Heart right ventricle (tissue), 16 donors: Measurements from ENCODE around the gene FAM149A. TPM values are rescaled to one million over a fixed set of nuclear protein-coding genes. Genes with fewer than 3 reads are reported as not detected.

Experiments
- ATAC-seq, 8 donors: fragments of 200-7000 bp; cut with Tn5 transposase; one replicate each; pipeline ENCODE4 v1.9.1; 2020; ENCODE audit warnings: mild to moderate bottlenecking in 8 of 8, moderate library complexity in 8 of 8, moderate number of reproducible peaks in 1 of 8
- DNase-seq, 2 donors: peaks; one replicate each; pipeline ENCODE4 v3.0.0-alpha.2; 2020
- H3K27ac ChIP-seq, 10 donors: fragments of 200-600 bp; sonication (generic) in 2 of 10; one replicate each; pipeline versions ENCODE4 v1.5.0 to v1.8.0; 2020 to 2022; ENCODE audit warnings: mild to moderate bottlenecking in 3 of 10
- H3K27me3 ChIP-seq, 7 donors: fragments of 200-600 bp; one replicate each; pipeline ENCODE4 v1.8.0; 2021 to 2022; ENCODE audit warnings: mild to moderate bottlenecking in 2 of 7
- H3K36me3 ChIP-seq, 9 donors: fragments of 200-600 bp; sonication (generic) in 1 of 9; one replicate each; pipeline versions ENCODE4 v1.5.0 to v1.8.0; 2020 to 2022; ENCODE audit warnings: mild to moderate bottlenecking in 2 of 9
- H3K4me1 ChIP-seq, 9 donors: fragments of 200-600 bp; sonication (generic) in 1 of 9; one replicate each; pipeline versions ENCODE4 v1.5.0 to v1.8.0; 2020 to 2022; ENCODE audit warnings: mild to moderate bottlenecking in 4 of 9
- H3K4me3 ChIP-seq, 10 donors: fragments of 200-600 bp; sonication (generic) in 2 of 10; one replicate each; pipeline versions ENCODE4 v1.5.0 to v1.8.0; 2020 to 2022; ENCODE audit warnings: mild to moderate bottlenecking in 7 of 10, moderate library complexity in 2 of 10
- H3K9me3 ChIP-seq, 11 donors: fragments of 200-600 bp in 10 of 11; sonication (generic) in 2 of 11; one replicate each; pipeline versions ENCODE4 v1.5.0 to v1.8.0; 2013 to 2022; ENCODE audit warnings: mild to moderate bottlenecking in 2 of 11, control low read depth in 1 of 11, moderate library complexity in 1 of 11
- WGBS, 2 donors: extraction: QIAGEN DNeasy Blood & Tissue Kit; methylation state at CpG; one replicate each; pipeline ENCODE4 v1.1.7; 2013; ENCODE audit warnings: inconsistent platforms in 1 of 2; 5-methylcytosine and 5-hydroxymethylcytosine counted together
- intact Hi-C, 10 donors: fragments of 100-400 bp; cut with DNase I; formaldehyde crosslinking; loops; one replicate each; pipeline versions ENCODE4 v1.11.1 to v1.14.2; 2022
- polyA plus RNA-seq, 2 donors: library from polyadenylated mRNA; stranded (reverse); fragments of 200-250 nt; gene quantifications; one replicate each; pipeline ENCODE4 v1.2.3, GENCODE V29; 2013
- total RNA-seq, 10 donors: library from RNA; stranded (reverse); fragmentation: NEBNext Ultra II Directional in 3 of 10; extraction: Animal tissue kit (Norgen Biotek cat#: 25700) in 3 of 10; gene quantifications; one replicate each; pipeline versions ENCODE4 v1.2.1 to v1.2.4, GENCODE V29; 2021 to 2023
- TF ChIP-seq, protein P1 (sequence below), 9 donors: fragments of 200-600 bp; sonication (generic) in 2 of 9; IDR thresholded peaks; one replicate each; pipeline versions ENCODE4 v1.5.0 to v1.8.0; 2021 to 2022; ENCODE audit warnings: antibody characterized with exemption in 9 of 9, mild to moderate bottlenecking in 5 of 9, moderate library complexity in 1 of 9
- donor health status: Arrhythmogenic right ventricular cardiomyopathy.
- donor health status: ischemic (EF 13 %, LVEDD 7.1; RV severe dilation, severe dysfunction).
- donor health status: healthy with polysubstance abuse.
- donor health status: DM: no; HTN: yes; CAD: no.
- donor health status: DM: no; HTN: no; CAD: no.
- donor health status: ischemic (EF 25% LVEDD 6.9; RV normal size, moderate dysfunction).
- donor health status: ischemic (EF 25% LVEDD 5.7; RV mildly dilated, moderate dysfunction).
- donor health status: healthy.
- donor health status: DM: yes; HTN: yes; CAD: no.
- donor health status: Ischemic cardiomyopathy.
- donor health status: ischemic (EF 35%, LVEDD 5.7; RV mildly dilated, moderate dysfunction).
- donor health status: nonischemic (EF 11% LVEDD 7.7; RV severe dilation, severe dysfunction).
- donor health status: DM: yes; HTN: yes; CAD: no.
- donor health status: PGD.
- donor health status: ischemic (EF 29% LVEDD 5.4; RV normal size, mild dysfunction).
- donor health status: nonischemic (EF 23%, LVEDD 6.1; RV moderate dilation, normal function).

Gene FAM149A
- total and polyA plus RNA-seq, 12 donors, result 1.2 to 13.7 (median 9.8) TPM

GRCh38 chr4:186201010-186201409, 96.5 kb downstream of the FAM149A start:
- TF ChIP-seq, protein P1, sequence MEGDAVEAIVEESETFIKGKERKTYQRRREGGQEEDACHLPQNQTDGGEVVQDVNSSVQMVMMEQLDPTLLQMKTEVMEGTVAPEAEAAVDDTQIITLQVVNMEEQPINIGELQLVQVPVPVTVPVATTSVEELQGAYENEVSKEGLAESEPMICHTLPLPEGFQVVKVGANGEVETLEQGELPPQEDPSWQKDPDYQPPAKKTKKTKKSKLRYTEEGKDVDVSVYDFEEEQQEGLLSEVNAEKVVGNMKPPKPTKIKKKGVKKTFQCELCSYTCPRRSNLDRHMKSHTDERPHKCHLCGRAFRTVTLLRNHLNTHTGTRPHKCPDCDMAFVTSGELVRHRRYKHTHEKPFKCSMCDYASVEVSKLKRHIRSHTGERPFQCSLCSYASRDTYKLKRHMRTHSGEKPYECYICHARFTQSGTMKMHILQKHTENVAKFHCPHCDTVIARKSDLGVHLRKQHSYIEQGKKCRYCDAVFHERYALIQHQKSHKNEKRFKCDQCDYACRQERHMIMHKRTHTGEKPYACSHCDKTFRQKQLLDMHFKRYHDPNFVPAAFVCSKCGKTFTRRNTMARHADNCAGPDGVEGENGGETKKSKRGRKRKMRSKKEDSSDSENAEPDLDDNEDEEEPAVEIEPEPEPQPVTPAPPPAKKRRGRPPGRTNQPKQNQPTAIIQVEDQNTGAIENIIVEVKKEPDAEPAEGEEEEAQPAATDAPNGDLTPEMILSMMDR (IDR thresholded peaks at IDR 0.05), result no peak
- intact Hi-C loops, result no loop called here
- H3K4me1 ChIP-seq, result peaks cover 0 to 46% (median 9%) of the 10 kb centered on the region in 9 donors
- peak overlapping the region in 8 of 10 donors; percentile 26 to 74 (median 59) for H3K27ac ChIP-seq
- no peaks in the 10 kb centered on the region for H3K9me3 ChIP-seq
- DNase-seq, result no peak
- peaks cover 0 to 54% (median 6%) of the 10 kb centered on the region in 9 donors for H3K36me3 ChIP-seq
- no peaks in the 10 kb centered on the region for H3K27me3 ChIP-seq
- ATAC-seq, result peak in 5 of 8 donors; percentile 27 to 66 (median 47)
- no peak overlapping the region for H3K4me3 ChIP-seq
- 50 to 67% methylated on average over 7 of the region's 7 CpGs for WGBS, 2 donors

GRCh38 chr4:186201535-186202230, 97.2 kb downstream of the FAM149A start:
- TF ChIP-seq, protein P1 (IDR thresholded peaks at IDR 0.05), result peak; percentile 14 to 70 (median 55)
- ATAC-seq (peak in 7 of 8 donors; percentile 55 to 76 (median 70)), DNase-seq (peak in 1 of 2 donors; percentile 38)
- Histone ChIP-seq H3K27me3 (no peaks in the 10 kb centered on the region), H3K36me3 (peaks cover 0 to 47% (median 2%) of the 10 kb centered on the region in 9 donors), H3K4me3 (no peak overlapping the region), H3K9me3 (no peaks in the 10 kb centered on the region), H3K27ac (peak overlapping the region in 7 of 10 donors; percentile 8 to 74 (median 58)), H3K4me1 (peaks cover 0 to 46% (median 9%) of the 10 kb centered on the region in 9 donors)
- intact Hi-C loops, result no loop called here
- 43 to 48% methylated on average over 9 of the region's 9 CpGs for WGBS, 2 donors

GRCh38 chr4:186202490-186203140, 98.1 kb downstream of the FAM149A start:
- Histone ChIP-seq H3K27ac (no peak overlapping the region), H3K36me3 (peaks cover 0 to 38% (median 0%) of the 10 kb centered on the region in 9 donors), H3K27me3 (no peaks in the 10 kb centered on the region), H3K4me3 (no peak overlapping the region), H3K4me1 (peaks cover 0 to 46% (median 9%) of the 10 kb centered on the region in 9 donors), H3K9me3 (no peaks in the 10 kb centered on the region)
- peak in 1 of 8 donors; percentile 29 for ATAC-seq
- no peak for DNase-seq
- intact Hi-C loops, result no loop called here
- TF ChIP-seq, protein P1 (IDR thresholded peaks at IDR 0.05), result no peak
- 88 to 90% methylated on average over 8 of the region's 8 CpGs for WGBS, 2 donors

DNA sequence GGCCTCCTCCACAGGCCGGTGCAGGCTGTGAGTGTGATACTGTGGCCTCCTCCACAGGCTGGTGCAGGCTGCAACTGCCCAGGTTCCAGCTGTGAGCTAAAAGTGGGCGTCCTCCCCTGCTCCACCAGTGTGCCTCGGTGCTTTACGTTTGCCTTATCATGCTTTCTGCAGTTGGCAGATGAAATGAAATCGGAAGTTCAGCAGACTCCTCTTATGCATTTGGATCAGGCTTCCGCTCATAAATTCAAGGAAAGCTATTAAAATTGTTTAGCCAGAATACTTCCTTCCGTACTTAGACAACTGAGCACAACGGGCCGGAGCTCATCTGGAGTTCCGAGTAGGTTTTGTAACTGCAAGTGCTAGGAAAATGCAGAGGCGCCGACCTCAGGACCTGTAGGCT, 98.9 kb downstream of the FAM149A start:
- peaks cover 0 to 46% (median 9%) of the 10 kb centered on the region in 9 donors for H3K4me1 ChIP-seq
- ATAC-seq (peak in 4 of 8 donors; percentile 23 to 39 (median 31)), DNase-seq (no peak)
- intact Hi-C loops, result no loop called here
- H3K36me3 ChIP-seq, result peaks cover 0 to 30% (median 0%) of the 10 kb centered on the region in 9 donors
- H3K9me3 ChIP-seq, result no peaks in the 10 kb centered on the region
- H3K27me3 ChIP-seq, result no peaks in the 10 kb centered on the region
- H3K27ac ChIP-seq, result peak overlapping the region in 5 of 10 donors; percentile 8 to 72 (median 28)
- peak overlapping the region in 2 of 10 donors; percentile 42 to 46 for H3K4me3 ChIP-seq
- WGBS, 2 donors, result 41 to 42% methylated on average over 12 of the region's 12 CpGs
- TF ChIP-seq, protein P1 (IDR thresholded peaks at IDR 0.05), result no peak
